Smooth muscle cell (in vitro differentiated cells): Measurements from ENCODE around the gene CUX1. TPM values are rescaled to one million over a fixed set of nuclear protein-coding genes. Genes with fewer than 3 reads are reported as not detected.

Source experiments
- DNase-seq: peaks from one replicate; lab custom pipeline; 2025; ENCODE audit not compliant: unreplicated experiment; lab: John Stamatoyannopoulos, UW
- H2AFZ ChIP-seq: fragments of 200-600 bp; sonication (generic); 2 replicates; pipeline ENCODE4 v1.6.0; 2016; ENCODE audit warnings: antibody characterized with exemption, low read depth, mild to moderate bottlenecking
- H3F3A ChIP-seq: fragments of 200-600 bp; sonication (generic); 2 replicates; pipeline ENCODE4 v1.6.0; 2017; ENCODE audit warnings: antibody characterized with exemption, low read depth
- H3K27ac ChIP-seq: fragments of 200-600 bp; sonication (generic); 2 replicates; pipeline ENCODE4 v1.5.1; 2016; ENCODE audit warnings: low read depth, mild to moderate bottlenecking
- H3K27me3 ChIP-seq: fragments of 200-600 bp; sonication (generic); 2 replicates; pipeline ENCODE4 v1.6.1; 2016; ENCODE audit warnings: low read depth, mild to moderate bottlenecking
- H3K36me3 ChIP-seq: fragments of 200-600 bp; sonication (generic); 2 replicates; pipeline ENCODE4 v1.5.1; 2016; ENCODE audit warnings: low read depth
- H3K4me1 ChIP-seq: fragments of 200-600 bp; sonication (generic); 2 replicates; pipeline ENCODE4 v1.5.1; 2016; ENCODE audit warnings: low read depth
- H3K4me2 ChIP-seq: fragments of 200-600 bp; sonication (generic); 2 replicates; pipeline ENCODE4 v1.6.0; 2016; ENCODE audit warnings: mild to moderate bottlenecking
- H3K4me3 ChIP-seq: fragments of 200-600 bp; sonication (generic); 2 replicates; pipeline ENCODE4 v1.5.1; 2016; ENCODE audit warnings: mild to moderate bottlenecking
- H3K79me2 ChIP-seq: fragments of 200-600 bp; sonication (generic); 2 replicates; pipeline ENCODE4 v1.6.0; 2016; ENCODE audit warnings: low read depth, mild to moderate bottlenecking
- H3K9ac ChIP-seq: fragments of 200-600 bp; sonication (generic); 2 replicates; pipeline ENCODE4 v1.6.0; 2016; ENCODE audit warnings: low read depth
- H3K9me3 ChIP-seq: fragments of 200-600 bp; sonication (generic); replicated peaks from 2 replicates; pipeline ENCODE4 v1.5.1; 2016; ENCODE audit warnings: low read depth
- H4K20me1 ChIP-seq: fragments of 200-600 bp; sonication (generic); 2 replicates; pipeline ENCODE4 v1.6.0; 2016; ENCODE audit warnings: low read depth
- CTCF ChIP-seq: fragments of 200-600 bp; sonication (generic); IDR thresholded peaks from 2 replicates; pipeline ENCODE4 v1.5.1; 2017; ENCODE audit warnings: borderline replicate concordance, mild to moderate bottlenecking, antibody characterized with exemption; ENCODE audit not compliant: insufficient read depth, poor library complexity, severe bottlenecking
- WGBS: methylation state at CpG from one replicate; pipeline ENCODE4 v1.1.7; 2016; ENCODE audit warnings: low lambda C conversion rate; 5-methylcytosine and 5-hydroxymethylcytosine counted together
- polyA plus RNA-seq: library from polyadenylated mRNA; unstranded; fragments of >200 nt; fragmentation: Nextera tagmentation; extraction: Ambion mirVana; gene quantifications from 2 replicates; pipeline ENCODE4 v1.2.1, GENCODE V29; 2016
- total RNA-seq: library from RNA; depleted of rRNA; stranded (reverse); fragments of >200 nt; gene quantifications from 2 replicates; pipeline ENCODE4 v1.2.3, GENCODE V29; 2014

Gene CUX1
- total and polyA plus RNA-seq, 2 experiments from 2014 or later = 56.3 to 78.4 TPM

- no peak for DNase-seq
- H4K20me1 ChIP-seq = peaks cover 39% of the 10 kb centered on the region
- peaks cover 62% of the 10 kb centered on the region for H3K79me2 ChIP-seq
- no peaks in the 10 kb centered on the region for H3F3A ChIP-seq
- H2AFZ ChIP-seq = no peak overlapping the region
- peaks cover 4% of the 10 kb centered on the region for H3K9me3 ChIP-seq
- no peak overlapping the region for H3K4me2 ChIP-seq
- no peaks in the 10 kb centered on the region for H3K27me3 ChIP-seq
- H3K4me3 ChIP-seq = no peak overlapping the region
- TF ChIP-seq CTCF = no peak
- H3K4me1 ChIP-seq = no peaks in the 10 kb centered on the region
- 96% methylated on average over 2 of the region's 2 CpGs for WGBS
- no peak overlapping the region for H3K27ac ChIP-seq
- H3K9ac ChIP-seq = no peak overlapping the region
- peaks cover 4% of the 10 kb centered on the region for H3K36me3 ChIP-seq
Observed at GRCh38 chr7:102054158-102054557, 236.7 kb downstream of the CUX1 start.

- WGBS = 95% methylated on average over 2 of the region's 2 CpGs
- Histone ChIP-seq H3K4me1 (no peaks in the 10 kb centered on the region), H3K79me2 (peaks cover 61% of the 10 kb centered on the region), H3K27me3 (no peaks in the 10 kb centered on the region), H3K36me3 (peaks cover 4% of the 10 kb centered on the region), H2AFZ (no peak overlapping the region), H3F3A (no peaks in the 10 kb centered on the region), H4K20me1 (peaks cover 31% of the 10 kb centered on the region), H3K27ac (no peak overlapping the region), H3K4me3 (no peak overlapping the region), H3K4me2 (no peak overlapping the region), H3K9me3 (peaks cover 4% of the 10 kb centered on the region), H3K9ac (no peak overlapping the region)
- TF ChIP-seq CTCF = no peak
- DNase-seq = no peak
Observed at GRCh38 chr7:102055181-102055976, 238.0 kb downstream of the CUX1 start.

DNA sequence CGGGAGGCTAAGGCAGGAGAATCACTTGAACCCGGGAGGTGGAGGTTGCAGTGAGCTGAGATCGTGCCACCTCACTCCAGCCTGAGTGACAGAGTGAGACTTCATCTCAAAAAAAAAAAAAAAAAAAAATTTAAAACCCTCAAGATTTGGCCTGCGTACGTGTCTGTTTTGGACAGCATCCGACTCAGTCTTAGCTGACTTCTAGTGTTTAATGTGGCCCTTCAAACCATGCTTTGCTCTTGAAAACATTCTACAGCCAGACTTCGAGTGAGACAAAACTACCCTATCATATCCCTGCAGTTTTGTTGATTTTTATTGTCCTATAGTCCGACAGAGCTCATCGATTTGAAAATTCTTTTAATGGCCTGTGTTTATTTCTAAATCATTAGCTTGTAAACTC is 242.1 kb downstream of the CUX1 start:
- Histone ChIP-seq H3K9me3 (no peaks in the 10 kb centered on the region), H3K27ac (no peak overlapping the region), H3K4me3 (no peak overlapping the region), H3K79me2 (peaks cover 48% of the 10 kb centered on the region), H3K4me1 (peaks cover 6% of the 10 kb centered on the region), H3K36me3 (peaks cover 4% of the 10 kb centered on the region), H2AFZ (no peak overlapping the region), H4K20me1 (peaks cover 44% of the 10 kb centered on the region), H3K9ac (no peak overlapping the region), H3K27me3 (no peaks in the 10 kb centered on the region), H3K4me2 (no peak overlapping the region), H3F3A (peaks cover 20% of the 10 kb centered on the region)
- DNase-seq = no peak
- no peak for TF ChIP-seq CTCF
- 93% methylated on average over 9 of the region's 9 CpGs for WGBS
